ENCODE results near the gene XRCC4. TPM values are rescaled to one million over a fixed set of nuclear protein-coding genes. Genes with fewer than 3 reads are reported as not detected.
"Not testable (repeated sequence)": the region's sequence is repeated elsewhere in the genome, so short reads cannot be mapped to it uniquely, and the experiment has no call there.

XRCC4 gene
- total RNA-seq, 4 donors from 2014 or later = 6.1 to 7.4 (median 7.0) TPM

- no peak for ATAC-seq (ENCODE audit: low FRiP score)
- DNase-seq (ENCODE audit: low spot score) = no peak
Observed at GRCh38 chr5:83151821-83152220, 74.5 kb downstream of the XRCC4 start.

GRCh38 chr5:83152996-83153395 is 75.6 kb downstream of the XRCC4 start:
- not testable (repeated sequence) for ATAC-seq (ENCODE audit: low FRiP score); DNase-seq (ENCODE audit: low spot score)

More at GRCh38 chr5:83151821-83152220, 74.5 kb downstream of the XRCC4 start:
- no peak for TF ChIP-seq CTCF (IDR thresholded peaks at IDR 0.05)

GRCh38 chr5:83156001-83156400 is 78.7 kb downstream of the XRCC4 start:
- ATAC-seq (ENCODE audit: low FRiP score) = no peak
- no peak for TF ChIP-seq CTCF (IDR thresholded peaks at IDR 0.05)
- no peak for DNase-seq (ENCODE audit: low spot score)

GRCh38 chr5:83157163-83157562 is 79.8 kb downstream of the XRCC4 start:
- ATAC-seq (ENCODE audit: low FRiP score) (no peak), DNase-seq (ENCODE audit: low spot score) (no peak)
- no peak for TF ChIP-seq CTCF (IDR thresholded peaks at IDR 0.05)

- TF ChIP-seq CTCF (IDR thresholded peaks at IDR 0.05) = no peak
- ATAC-seq (ENCODE audit: low FRiP score) (no peak), DNase-seq (ENCODE audit: low spot score) (no peak)
Observed at GRCh38 chr5:83162601-83163000, 85.3 kb downstream of the XRCC4 start.

- ATAC-seq (ENCODE audit: low FRiP score) = no peak
- TF ChIP-seq CTCF (IDR thresholded peaks at IDR 0.05) = no peak
- DNase-seq (ENCODE audit: low spot score) = no peak
Observed at GRCh38 chr5:83167538-83167937, 90.2 kb downstream of the XRCC4 start.

GRCh38 chr5:83169571-83170337 is 92.4 kb downstream of the XRCC4 start:
- no peak for ATAC-seq (ENCODE audit: low FRiP score)
- no peak for DNase-seq (ENCODE audit: low spot score)
- TF ChIP-seq CTCF (IDR thresholded peaks at IDR 0.05) = no peak
